ENCODE results near the gene TRIP4.

DNA sequence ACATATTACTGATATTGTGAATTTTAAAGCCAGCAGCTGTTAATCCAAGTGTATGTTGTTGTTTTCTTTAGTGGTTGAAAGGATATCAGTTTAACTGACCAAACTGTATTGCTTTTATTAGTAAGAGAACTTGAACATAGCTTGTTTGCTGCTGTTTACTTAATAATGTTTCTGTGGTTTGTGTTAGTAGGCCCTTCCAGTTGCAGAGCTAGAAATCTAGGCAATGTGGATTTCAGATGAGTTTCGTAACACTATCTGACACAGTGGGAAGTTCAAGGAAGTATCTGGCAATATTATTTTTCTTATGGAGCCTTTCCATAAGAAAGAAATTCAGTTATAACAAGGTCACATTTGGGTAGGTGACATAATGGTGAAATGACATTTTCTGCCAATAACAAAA, 91.2 kb downstream of the TRIP4 start:
- TF ChIP-seq, protein P1, sequence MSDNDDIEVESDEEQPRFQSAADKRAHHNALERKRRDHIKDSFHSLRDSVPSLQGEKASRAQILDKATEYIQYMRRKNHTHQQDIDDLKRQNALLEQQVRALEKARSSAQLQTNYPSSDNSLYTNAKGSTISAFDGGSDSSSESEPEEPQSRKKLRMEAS (IDR thresholded peaks at IDR 0.05; ENCODE audit: insufficient read depth, insufficient read length): no peak
- TF ChIP-seq POLR2A (IDR thresholded peaks at IDR 0.05; ENCODE audit: low read depth, low read length): no peak
- no peak for TF ChIP-seq JUN (IDR thresholded peaks at IDR 0.05; ENCODE audit: borderline replicate concordance, insufficient read depth, insufficient read length, low read depth)
- TF ChIP-seq EZH2 (IDR thresholded peaks at IDR 0.05; ENCODE audit: borderline replicate concordance, low read depth, low read length, severe bottlenecking): no peak
- TF ChIP-seq, protein P2, sequence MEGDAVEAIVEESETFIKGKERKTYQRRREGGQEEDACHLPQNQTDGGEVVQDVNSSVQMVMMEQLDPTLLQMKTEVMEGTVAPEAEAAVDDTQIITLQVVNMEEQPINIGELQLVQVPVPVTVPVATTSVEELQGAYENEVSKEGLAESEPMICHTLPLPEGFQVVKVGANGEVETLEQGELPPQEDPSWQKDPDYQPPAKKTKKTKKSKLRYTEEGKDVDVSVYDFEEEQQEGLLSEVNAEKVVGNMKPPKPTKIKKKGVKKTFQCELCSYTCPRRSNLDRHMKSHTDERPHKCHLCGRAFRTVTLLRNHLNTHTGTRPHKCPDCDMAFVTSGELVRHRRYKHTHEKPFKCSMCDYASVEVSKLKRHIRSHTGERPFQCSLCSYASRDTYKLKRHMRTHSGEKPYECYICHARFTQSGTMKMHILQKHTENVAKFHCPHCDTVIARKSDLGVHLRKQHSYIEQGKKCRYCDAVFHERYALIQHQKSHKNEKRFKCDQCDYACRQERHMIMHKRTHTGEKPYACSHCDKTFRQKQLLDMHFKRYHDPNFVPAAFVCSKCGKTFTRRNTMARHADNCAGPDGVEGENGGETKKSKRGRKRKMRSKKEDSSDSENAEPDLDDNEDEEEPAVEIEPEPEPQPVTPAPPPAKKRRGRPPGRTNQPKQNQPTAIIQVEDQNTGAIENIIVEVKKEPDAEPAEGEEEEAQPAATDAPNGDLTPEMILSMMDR (IDR thresholded peaks at IDR 0.05; ENCODE audit: extremely low read depth in 1 of 2, insufficient read depth in 1 of 2, low read depth in 1 of 2, low read length in 2 of 2): no peak
- TF ChIP-seq POLR2AphosphoS5 (IDR thresholded peaks at IDR 0.05; ENCODE audit: insufficient read depth, low read depth, low read length): no peak

All from endothelial cell of umbilical vein (primary cell).